HG03520 (cell line): Measurements from ENCODE around the gene FOXJ3.

Experiments used
- ATAC-seq: cut with Tn5 transposase; IDR thresholded peaks from one replicate; pipeline ENCODE4 v1.9.1; 2021; ENCODE audit warnings: mild to moderate bottlenecking, moderate library complexity; ENCODE audit not compliant: unreplicated experiment

The FOXJ3 gene

GRCh38 chr1:42171679-42172266 is 163.3 kb downstream of the FOXJ3 start:
- ATAC-seq = no peak

GRCh38 chr1:42170779-42171621 is 164.0 kb downstream of the FOXJ3 start:
- ATAC-seq = no peak

GRCh38 chr1:42168763-42169162 is 166.3 kb downstream of the FOXJ3 start:
- no peak for ATAC-seq

GRCh38 chr1:42168391-42168670 is 166.7 kb downstream of the FOXJ3 start:
- no peak for ATAC-seq

GRCh38 chr1:42167611-42168390 is 167.2 kb downstream of the FOXJ3 start:
- no peak for ATAC-seq

GRCh38 chr1:42165511-42166210 is 169.4 kb downstream of the FOXJ3 start:
- ATAC-seq = no peak

GRCh38 chr1:42164551-42165420 is 170.2 kb downstream of the FOXJ3 start, which contains the start of gene GUCA2A:
GUCA2A (minus strand) TSS chr1:42164745; CDS start chr1:42164712, 33 bp downstream.
- no peak for ATAC-seq

GRCh38 chr1:42163536-42164503 is 171.2 kb downstream of the FOXJ3 start:
- no peak for ATAC-seq

GRCh38 chr1:42163114-42163513 is 171.9 kb downstream of the FOXJ3 start:
- ATAC-seq = no peak

GRCh38 chr1:42162181-42162580 is 172.9 kb downstream of the FOXJ3 start:
- ATAC-seq = no peak

- no peak for ATAC-seq
Measured at GRCh38 chr1:42158189-42158588, 176.8 kb downstream of the FOXJ3 start.

GRCh38 chr1:42157667-42158066 is 177.4 kb downstream of the FOXJ3 start:
- ATAC-seq = no peak

GRCh38 chr1:42155362-42155761 is 179.7 kb downstream of the FOXJ3 start:
- no peak for ATAC-seq

- no peak for ATAC-seq
Measured at GRCh38 chr1:42154685-42155084, 180.3 kb downstream of the FOXJ3 start.

- ATAC-seq = no peak
Measured at GRCh38 chr1:42153624-42154023, 181.4 kb downstream of the FOXJ3 start.

GRCh38 chr1:42152907-42153600 is 182.0 kb downstream of the FOXJ3 start, which contains the start of gene GUCA2B:
GUCA2B (plus strand) TSS chr1:42153410; CDS start chr1:42153451, 41 bp downstream.
- ATAC-seq = no peak

- no peak for ATAC-seq
Measured at GRCh38 chr1:42152119-42152518, 182.9 kb downstream of the FOXJ3 start.

- no peak for ATAC-seq
Measured at GRCh38 chr1:42150651-42151050, 184.4 kb downstream of the FOXJ3 start.
